ENCODE measurements around the gene CAPN14.
"Not testable (repeated sequence)": the region's sequence is repeated elsewhere in the genome, so short reads cannot be mapped to it uniquely, and the experiment has no call there.

The CAPN14 gene

GRCh38 chr2:31197669-31198068 lies 19.6 kb downstream of the CAPN14 start:
- in situ Hi-C loops (cut with MboI; ENCODE audit: low sequenced_read_pairs): no loop called here

- in situ Hi-C loops (cut with MboI; ENCODE audit: low sequenced_read_pairs): no loop called here
Observed at GRCh38 chr2:31197166-31197565, 20.1 kb downstream of the CAPN14 start.

- in situ Hi-C loops (cut with MboI; ENCODE audit: low sequenced_read_pairs): no loop called here
Observed at GRCh38 chr2:31196622-31197021, 20.7 kb downstream of the CAPN14 start.

- in situ Hi-C loops (cut with MboI; ENCODE audit: low sequenced_read_pairs): no loop called here
Observed at GRCh38 chr2:31193806-31194205, 23.5 kb downstream of the CAPN14 start.

- in situ Hi-C loops (cut with MboI; ENCODE audit: low sequenced_read_pairs): no loop called here
Observed at GRCh38 chr2:31192851-31193392, 24.4 kb downstream of the CAPN14 start.

- in situ Hi-C loops (cut with MboI; ENCODE audit: low sequenced_read_pairs): no loop called here
Observed at GRCh38 chr2:31192396-31192795, 24.9 kb downstream of the CAPN14 start.

- in situ Hi-C loops (cut with MboI; ENCODE audit: low sequenced_read_pairs): no loop called here
Observed at GRCh38 chr2:31191931-31192330, 25.4 kb downstream of the CAPN14 start.

- in situ Hi-C loops (cut with MboI; ENCODE audit: low sequenced_read_pairs): no loop called here
Observed at GRCh38 chr2:31190188-31190587, 27.1 kb downstream of the CAPN14 start.

GRCh38 chr2:31189141-31189540 lies 28.2 kb downstream of the CAPN14 start:
- in situ Hi-C loops (cut with MboI; ENCODE audit: low sequenced_read_pairs): no loop called here

- in situ Hi-C loops (cut with MboI; ENCODE audit: low sequenced_read_pairs): no loop called here
Observed at GRCh38 chr2:31188131-31188530, 29.2 kb downstream of the CAPN14 start.

GRCh38 chr2:31187166-31187565 lies 30.1 kb downstream of the CAPN14 start:
- in situ Hi-C loops (cut with MboI; ENCODE audit: low sequenced_read_pairs): no loop called here

GRCh38 chr2:31183973-31184372 lies 33.3 kb downstream of the CAPN14 start:
- in situ Hi-C loops (cut with MboI; ENCODE audit: low sequenced_read_pairs): not testable (repeated sequence)

GRCh38 chr2:31176742-31177141 lies 40.6 kb downstream of the CAPN14 start:
- in situ Hi-C loops (cut with MboI; ENCODE audit: low sequenced_read_pairs): no loop called here

- in situ Hi-C loops (cut with MboI; ENCODE audit: low sequenced_read_pairs): loop anchor here (25.0 kb wide), 1 partner anchor 434 kb away; no protein-coding TSS in a partner anchor
Observed at GRCh38 chr2:31171142-31171541, 46.2 kb downstream of the CAPN14 start.

- in situ Hi-C loops (cut with MboI; ENCODE audit: low sequenced_read_pairs): loop anchor here (25.0 kb wide), 1 partner anchor 433 kb away; no protein-coding TSS in a partner anchor
Observed at GRCh38 chr2:31170071-31170698, 47.1 kb downstream of the CAPN14 start.

- in situ Hi-C loops (cut with MboI; ENCODE audit: low sequenced_read_pairs): loop anchor here (25.0 kb wide), 1 partner anchor 431 kb away; no protein-coding TSS in a partner anchor
Observed at GRCh38 chr2:31168291-31168690, 49.0 kb downstream of the CAPN14 start.

GRCh38 chr2:31166925-31167324 lies 50.4 kb downstream of the CAPN14 start:
- in situ Hi-C loops (cut with MboI; ENCODE audit: low sequenced_read_pairs): loop anchor here (25.0 kb wide), 1 partner anchor 430 kb away; no protein-coding TSS in a partner anchor

GRCh38 chr2:31163011-31163539 lies 54.2 kb downstream of the CAPN14 start:
- in situ Hi-C loops (cut with MboI; ENCODE audit: low sequenced_read_pairs): loop anchor here (25.0 kb wide), 1 partner anchor 426 kb away; no protein-coding TSS in a partner anchor

GRCh38 chr2:31161637-31162036 lies 55.7 kb downstream of the CAPN14 start:
- in situ Hi-C loops (cut with MboI; ENCODE audit: low sequenced_read_pairs): loop anchor here (25.0 kb wide), 1 partner anchor 424 kb away; no protein-coding TSS in a partner anchor

GRCh38 chr2:31151501-31151900 lies 65.8 kb downstream of the CAPN14 start:
- in situ Hi-C loops (cut with MboI; ENCODE audit: low sequenced_read_pairs): loop anchor here (25.0 kb wide), 1 partner anchor 414 kb away; no protein-coding TSS in a partner anchor

GRCh38 chr2:31150120-31150670 lies 67.1 kb downstream of the CAPN14 start:
- in situ Hi-C loops (cut with MboI; ENCODE audit: low sequenced_read_pairs): loop anchor here (25.0 kb wide), 1 partner anchor 413 kb away; no protein-coding TSS in a partner anchor

GRCh38 chr2:31148514-31148913 lies 68.8 kb downstream of the CAPN14 start:
- in situ Hi-C loops (cut with MboI; ENCODE audit: low sequenced_read_pairs): no loop called here

Measured in HL-60/S4 treated with phorbol 12-myristate 13-acetate at 8.2 ng/mL for 4 days and 3 days (cell line).